Fibroblast of the aortic adventitia (primary cell): ENCODE measurements around the gene MORN1. TPM values are rescaled to one million over a fixed set of nuclear protein-coding genes. Genes with fewer than 3 reads are reported as not detected.

ENCODE experiments used
- DNase-seq: peaks from one replicate; pipeline ENCODE4 v3.0.0-alpha.2; 2010; ENCODE audit warnings: low read depth
- H3K4me3 ChIP-seq: 2 replicates; pipeline ENCODE4 v1.5.1; 2011; ENCODE audit warnings: low read depth, mild to moderate bottlenecking, control low read depth, low read length, moderate library complexity
- total RNA-seq: library from RNA; depleted of rRNA; stranded (reverse); fragments of >200 nt; gene quantifications from 2 replicates; pipeline ENCODE4 v1.2.3, GENCODE V29; 2012; ENCODE audit warnings: low replicate concordance
- TF ChIP-seq, protein P1 (sequence below): IDR thresholded peaks from 2 replicates; pipeline ENCODE4 v1.5.1; 2011; ENCODE audit warnings: mild to moderate bottlenecking, low read length, control low read depth, inconsistent platforms; ENCODE audit not compliant: insufficient read depth

Gene MORN1
- total RNA-seq, 1 donor = 11.8 TPM

DNA sequence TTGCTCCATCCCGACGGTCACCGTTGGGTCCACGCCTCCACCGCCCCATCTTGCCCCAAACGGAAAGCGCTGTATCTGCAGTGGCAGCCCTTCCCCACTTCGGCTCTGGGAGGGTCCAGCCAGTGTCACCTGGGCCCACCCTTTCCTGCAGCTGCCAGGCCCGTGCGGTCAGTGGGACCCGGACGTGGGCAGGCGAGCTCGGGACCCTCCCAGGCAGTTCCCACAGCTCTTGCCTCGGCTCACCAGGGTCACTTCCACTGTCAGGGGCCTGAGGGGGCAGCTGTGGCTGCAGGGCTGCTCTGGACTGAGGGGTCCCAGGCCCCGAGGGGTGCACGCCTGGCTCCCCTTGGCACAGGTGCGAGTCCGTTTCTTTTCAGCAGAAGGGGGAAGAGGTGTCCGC, 82.5 kb downstream of the MORN1 start:
- H3K4me3 ChIP-seq = no peak overlapping the region
- DNase-seq = no peak
- TF ChIP-seq, protein P1, sequence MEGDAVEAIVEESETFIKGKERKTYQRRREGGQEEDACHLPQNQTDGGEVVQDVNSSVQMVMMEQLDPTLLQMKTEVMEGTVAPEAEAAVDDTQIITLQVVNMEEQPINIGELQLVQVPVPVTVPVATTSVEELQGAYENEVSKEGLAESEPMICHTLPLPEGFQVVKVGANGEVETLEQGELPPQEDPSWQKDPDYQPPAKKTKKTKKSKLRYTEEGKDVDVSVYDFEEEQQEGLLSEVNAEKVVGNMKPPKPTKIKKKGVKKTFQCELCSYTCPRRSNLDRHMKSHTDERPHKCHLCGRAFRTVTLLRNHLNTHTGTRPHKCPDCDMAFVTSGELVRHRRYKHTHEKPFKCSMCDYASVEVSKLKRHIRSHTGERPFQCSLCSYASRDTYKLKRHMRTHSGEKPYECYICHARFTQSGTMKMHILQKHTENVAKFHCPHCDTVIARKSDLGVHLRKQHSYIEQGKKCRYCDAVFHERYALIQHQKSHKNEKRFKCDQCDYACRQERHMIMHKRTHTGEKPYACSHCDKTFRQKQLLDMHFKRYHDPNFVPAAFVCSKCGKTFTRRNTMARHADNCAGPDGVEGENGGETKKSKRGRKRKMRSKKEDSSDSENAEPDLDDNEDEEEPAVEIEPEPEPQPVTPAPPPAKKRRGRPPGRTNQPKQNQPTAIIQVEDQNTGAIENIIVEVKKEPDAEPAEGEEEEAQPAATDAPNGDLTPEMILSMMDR = no peak

DNA sequence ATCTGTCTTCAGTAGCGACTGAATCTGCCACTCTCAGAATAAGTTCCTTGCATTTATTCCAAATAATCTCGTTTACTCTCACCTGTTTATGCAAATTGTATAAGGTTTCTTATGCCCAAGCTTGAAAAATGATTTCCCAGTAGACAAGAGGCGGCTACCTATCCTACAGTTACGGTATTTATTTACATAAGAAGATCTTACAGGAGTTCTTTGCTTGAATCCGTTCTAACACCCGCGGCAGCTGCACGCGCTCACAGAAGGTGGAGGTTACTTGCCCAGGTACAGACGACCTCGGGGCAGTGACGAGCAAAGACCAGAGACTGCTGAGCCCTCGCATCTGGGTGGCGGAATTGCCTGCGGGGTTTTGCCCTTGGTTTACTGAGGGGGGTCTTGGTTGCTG, 83.4 kb downstream of the MORN1 start:
- no peak for DNase-seq
- no peak overlapping the region for H3K4me3 ChIP-seq
- TF ChIP-seq, protein P1 = no peak

DNA sequence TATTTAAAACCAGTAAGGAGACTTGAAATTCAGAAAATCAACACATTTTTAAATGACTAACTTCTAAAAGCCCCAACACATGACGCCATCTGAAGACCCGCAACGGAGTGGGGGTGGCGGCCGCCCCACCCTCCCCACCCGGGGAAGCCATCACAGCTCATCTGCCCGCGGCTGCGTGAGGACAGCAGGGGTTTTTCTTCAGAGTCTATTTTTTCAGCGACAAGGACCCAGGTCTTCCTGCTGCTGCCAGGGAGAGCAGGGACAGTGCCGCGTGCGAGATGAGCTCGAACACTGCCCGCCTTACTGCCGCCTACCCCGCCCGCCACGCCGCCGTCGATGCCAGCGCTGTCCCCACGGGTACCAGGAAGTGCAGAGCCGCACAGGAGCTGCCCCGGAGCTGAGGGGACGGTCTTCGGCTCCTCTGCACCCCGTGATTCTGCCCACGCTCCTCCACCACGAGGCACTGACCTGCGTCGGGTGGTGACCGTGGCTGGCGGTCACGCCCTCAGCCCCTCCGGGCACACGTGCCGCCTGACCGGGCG, 84.2 kb downstream of the MORN1 start:
- TF ChIP-seq, protein P1 = no peak
- no peak overlapping the region for H3K4me3 ChIP-seq
- no peak for DNase-seq

DNA sequence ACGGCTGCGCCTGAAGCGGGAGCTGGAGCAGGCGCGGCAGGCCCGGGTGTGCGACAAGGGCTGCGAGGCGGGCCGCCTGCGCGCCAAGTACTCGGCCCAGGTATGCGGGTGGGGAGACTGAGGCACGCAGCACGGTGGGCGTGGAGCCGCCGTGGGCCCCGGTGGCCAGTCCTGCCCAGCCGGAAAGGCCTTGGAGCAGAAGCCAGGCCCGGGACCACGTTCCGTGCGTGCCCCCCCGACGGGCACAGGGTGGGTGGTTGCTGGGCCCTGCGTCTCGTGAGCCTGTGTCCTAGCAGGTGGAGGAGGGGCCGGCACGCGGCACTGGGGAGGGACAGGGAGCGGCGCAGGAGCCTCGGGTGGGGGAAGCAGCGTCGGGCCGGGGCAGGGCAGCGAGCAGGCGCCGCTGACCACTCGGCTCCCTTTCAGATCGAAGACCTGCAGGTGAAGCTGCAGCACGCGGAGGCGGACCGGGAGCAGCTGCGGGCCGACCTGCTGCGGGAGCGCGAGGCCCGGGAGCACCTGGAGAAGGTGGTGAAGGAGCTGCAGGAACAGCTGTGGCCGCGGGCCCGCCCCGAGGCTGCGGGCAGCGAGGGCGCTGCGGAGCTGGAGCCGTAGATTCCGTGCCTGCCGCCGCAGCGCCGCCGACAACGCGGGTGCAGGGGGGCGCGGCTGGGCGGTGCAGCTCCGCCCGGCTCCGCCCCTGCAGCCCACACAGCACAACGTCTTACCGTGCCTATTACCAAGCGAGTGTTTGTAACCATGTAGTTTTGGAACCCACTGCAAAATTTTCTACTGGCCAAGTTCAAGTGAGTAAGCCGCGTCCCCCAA, 85.0 kb downstream of the MORN1 start:
- no peak overlapping the region for H3K4me3 ChIP-seq
- no peak for DNase-seq
- TF ChIP-seq, protein P1 = no peak

DNA sequence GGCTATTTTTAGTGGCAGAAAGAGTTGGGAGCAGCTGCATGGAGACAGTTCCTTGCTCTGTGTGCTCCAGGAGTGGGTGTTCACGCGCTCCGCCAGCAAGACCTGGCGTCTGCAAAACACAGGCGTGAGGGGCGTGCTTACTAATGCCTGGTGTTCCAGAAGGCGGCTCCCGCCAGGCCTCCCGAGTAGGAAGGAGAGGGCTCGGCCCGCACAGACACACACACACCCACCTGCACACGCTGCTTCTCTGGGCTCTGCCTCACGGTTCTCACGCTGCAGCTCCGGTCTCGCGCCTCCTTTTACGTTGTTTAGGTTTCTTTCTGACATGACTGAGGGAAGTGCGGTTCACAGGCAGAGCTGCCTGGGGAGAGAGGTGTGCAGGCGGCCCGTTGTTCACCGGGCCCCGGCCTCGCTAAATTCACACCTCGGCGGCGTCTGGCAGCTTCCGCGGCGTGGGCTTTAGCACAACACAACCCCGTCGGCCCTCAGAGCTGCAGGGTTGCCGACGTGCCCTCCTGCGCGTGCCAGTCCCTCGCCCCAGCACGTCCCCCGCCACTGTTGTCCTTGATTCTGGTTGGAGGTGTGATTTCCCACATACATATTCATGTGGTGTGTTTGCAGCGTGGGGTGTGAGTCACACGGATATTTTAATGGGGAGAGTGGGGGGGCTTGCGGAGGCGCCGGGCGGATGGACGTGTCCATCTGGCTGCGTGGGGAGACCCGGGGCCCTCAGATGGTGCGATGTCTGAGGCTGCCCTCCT, 86.3 kb downstream of the MORN1 start:
- TF ChIP-seq, protein P1 = no peak
- no peak overlapping the region for H3K4me3 ChIP-seq
- DNase-seq = no peak

DNA sequence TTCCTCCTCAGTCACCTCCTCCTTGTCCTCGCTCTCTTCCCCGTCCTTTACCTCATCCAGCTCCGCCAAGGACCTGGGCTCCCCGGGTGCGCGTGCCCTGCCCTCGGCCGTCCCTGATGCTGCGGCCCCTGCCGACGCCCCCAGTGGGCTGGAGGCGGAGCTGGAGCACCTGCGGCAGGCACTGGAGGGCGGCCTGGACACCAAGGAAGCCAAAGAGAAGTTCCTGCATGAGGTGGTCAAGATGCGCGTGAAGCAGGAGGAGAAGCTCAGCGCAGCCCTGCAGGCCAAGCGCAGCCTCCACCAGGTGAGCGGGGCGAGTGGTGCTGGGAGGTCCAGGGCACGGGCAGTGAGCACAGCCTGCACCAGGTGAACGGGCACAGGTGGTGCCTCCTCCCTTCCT, 87.1 kb downstream of the MORN1 start:
- TF ChIP-seq, protein P1 = no peak
- no peak for DNase-seq
- H3K4me3 ChIP-seq = no peak overlapping the region
